Keratinocyte (primary cell): ENCODE data around the gene COPZ1. TPM values are rescaled to one million over a fixed set of nuclear protein-coding genes. Genes with fewer than 3 reads are reported as not detected.

Source experiments
- DNase-seq: peaks from one replicate; pipeline ENCODE4 v3.0.0-alpha.2; 2011; ENCODE audit warnings: low read depth, missing footprints, low spot score
- FAIRE-seq: peaks from 2 replicates; lab custom pipeline; 2011; peaks lifted over from hg19 to GRCh38; lab: Jason Lieb, UNC
- H2AFZ ChIP-seq: 2 replicates; pipeline ENCODE4 v1.6.0; 2012; ENCODE audit warnings: low read length, control low read depth, inconsistent platforms; ENCODE audit not compliant: control insufficient read depth
- H3K27ac ChIP-seq: 2 replicates; pipeline ENCODE4 v1.5.1; 2011; ENCODE audit warnings: low read length; ENCODE audit not compliant: control insufficient read depth, insufficient read depth
- H3K27me3 ChIP-seq: 3 replicates; pipeline ENCODE4 v1.6.0; 2011; ENCODE audit warnings: low read length; ENCODE audit not compliant: control insufficient read depth, insufficient read depth; ENCODE audit errors: extremely low read depth
- H3K36me3 ChIP-seq, 2 experiments: 2 replicates in 1 of 2; 3 replicates in 1 of 2; pipeline ENCODE4 v1.5.1; 2011; ENCODE audit warnings: low read length in 2 of 2, mild to moderate bottlenecking in 1 of 2; ENCODE audit not compliant: control insufficient read depth in 2 of 2, insufficient read depth in 2 of 2; ENCODE audit errors: extremely low read depth in 1 of 2
- H3K4me1 ChIP-seq: 3 replicates; pipeline ENCODE4 v1.5.1; 2011; ENCODE audit warnings: low read length; ENCODE audit not compliant: control insufficient read depth, insufficient read depth; ENCODE audit errors: extremely low read depth
- H3K4me2 ChIP-seq: 3 replicates; pipeline ENCODE4 v1.6.0; 2011; ENCODE audit warnings: low read depth, low read length; ENCODE audit not compliant: control insufficient read depth, insufficient read depth; ENCODE audit errors: extremely low read depth
- H3K4me3 ChIP-seq, 3 experiments: fragments of 200-600 bp in 1 of 3; sonication (generic) in 1 of 3; 2 replicates in 2 of 3; 3 replicates in 1 of 3; pipeline ENCODE4 v1.5.1; 2011 to 2016; ENCODE audit warnings: low read length in 3 of 3, mild to moderate bottlenecking in 3 of 3, control low read depth in 2 of 3, inconsistent platforms in 1 of 3, low read depth in 1 of 3, mixed read lengths in 1 of 3, mixed run types in 1 of 3, moderate library complexity in 1 of 3; ENCODE audit not compliant: control insufficient read depth in 2 of 3, insufficient read depth in 2 of 3; ENCODE audit errors: extremely low read depth in 1 of 3
- H3K79me2 ChIP-seq: 2 replicates; pipeline ENCODE4 v1.6.0; 2012; ENCODE audit warnings: low read length; ENCODE audit not compliant: control insufficient read depth, insufficient read depth
- H3K9ac ChIP-seq: 3 replicates; pipeline ENCODE4 v1.6.0; 2011; ENCODE audit warnings: low read length; ENCODE audit not compliant: control insufficient read depth, insufficient read depth; ENCODE audit errors: extremely low read depth
- H3K9me1 ChIP-seq: 3 replicates; pipeline ENCODE4 v1.6.0; 2011; ENCODE audit warnings: low read length; ENCODE audit not compliant: control insufficient read depth, insufficient read depth; ENCODE audit errors: extremely low read depth
- H3K9me3 ChIP-seq: 2 replicates; pipeline ENCODE4 v1.5.1; 2012; ENCODE audit warnings: low read depth, low read length; ENCODE audit not compliant: control insufficient read depth
- H4K20me1 ChIP-seq: 3 replicates; pipeline ENCODE4 v1.6.0; 2011; ENCODE audit warnings: low read length; ENCODE audit not compliant: control insufficient read depth, insufficient read depth; ENCODE audit errors: extremely low read depth
- EZH2 ChIP-seq: IDR thresholded peaks from one replicate; pipeline ENCODE4 v1.6.1; 2012; ENCODE audit warnings: inconsistent platforms, mild to moderate bottlenecking, low read length, moderate library complexity
- dilution Hi-C: fragments of 300-500 bp; cut with MboI; formaldehyde crosslinking; loops from one replicate; pipeline ENCODE4 v1.7.0; 2020; ENCODE audit warnings: low sequenced_read_pairs; ENCODE audit not compliant: extremely low pct_ligation_motif_present
- polyA plus RNA-seq, 5 experiments: library from polyadenylated mRNA; depleted of rRNA in 3 of 5; stranded (reverse) in 3 of 5; stranded (forward) in 1 of 5; unstranded in 1 of 5; fragments of >200 nt; gene quantifications; 1 replicate in 1 of 5; 2 replicates in 3 of 5; 3 replicates in 1 of 5; pipeline versions ENCODE4 v1.2.1 to v1.2.3, GENCODE V29; 2011 to 2012; ENCODE audit warnings: missing spikeins in 2 of 5, low read depth in 1 of 5, low replicate concordance in 1 of 5
- TF ChIP-seq, protein P1 (sequence below), 3 experiments: IDR thresholded peaks in 1 of 3; conservative IDR thresholded peaks in 1 of 3; optimal IDR thresholded peaks in 1 of 3; 2 replicates in 2 of 3; 3 replicates in 1 of 3; pipeline versions ENCODE3 to v1.5.1; 2011; ENCODE audit warnings: low read length in 3 of 3, mild to moderate bottlenecking in 3 of 3, moderate library complexity in 2 of 3, control low read depth in 1 of 3, inconsistent platforms in 1 of 3; ENCODE audit not compliant: insufficient read depth in 2 of 3; ENCODE audit errors: extremely low read depth in 1 of 3

Gene COPZ1
- polyA plus RNA-seq, 1 donor (not counting 4 experiments of a cell fraction or from before 2014, with no cell fraction given) = 280 TPM

DNA sequence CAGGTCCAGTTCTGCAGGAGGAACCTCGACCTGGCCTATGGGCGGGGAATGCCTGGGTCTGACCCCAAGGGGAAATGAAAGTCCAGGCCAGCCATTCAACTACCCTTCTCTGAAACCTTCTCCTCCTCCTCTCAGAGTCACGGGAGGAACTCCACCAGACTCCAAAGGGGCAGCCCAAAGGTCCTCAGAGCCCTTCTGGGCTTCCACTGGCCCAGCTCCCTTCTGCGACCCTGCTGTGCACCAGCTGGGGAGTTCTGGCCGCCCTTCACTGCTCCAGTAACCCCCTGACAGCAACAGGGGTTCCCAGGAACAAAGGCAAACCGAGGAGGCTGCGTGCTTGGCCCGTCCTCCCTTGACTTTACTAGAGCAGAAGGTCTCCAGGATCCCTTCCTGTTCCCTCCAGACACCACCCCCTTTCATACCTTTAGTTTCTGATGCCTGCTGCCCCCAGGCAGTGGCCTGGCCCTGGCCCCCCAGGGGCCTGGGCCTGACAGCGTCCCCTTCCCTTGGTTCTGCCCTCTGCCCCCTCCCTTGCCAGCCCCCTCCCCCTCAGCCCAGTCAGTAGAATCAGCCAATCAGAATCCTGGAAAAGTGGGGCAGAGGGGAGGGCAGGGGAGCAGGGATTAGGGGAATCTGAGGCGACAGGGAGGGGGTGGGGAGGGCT lies 60.5 kb downstream of the COPZ1 start:
- Histone ChIP-seq H3K4me2 (peak overlapping the region; percentile 17), H2AFZ (no peak overlapping the region), H3K36me3 (peaks cover 16 to 30% of the 10 kb centered on the region in 2 experiments), H3K27me3 (no peaks in the 10 kb centered on the region), H3K4me1 (peaks cover 58% of the 10 kb centered on the region), H4K20me1 (peaks cover 5% of the 10 kb centered on the region), H3K79me2 (peaks cover 76% of the 10 kb centered on the region), H3K9me1 (peaks cover 3% of the 10 kb centered on the region), H3K9me3 (no peaks in the 10 kb centered on the region), H3K27ac (peak overlapping the region; percentile 28), H3K9ac (peak overlapping the region; percentile 18), H3K4me3 (no peak overlapping the region)
- DNase-seq = no peak
- dilution Hi-C loops = no loop called here
- no peak for FAIRE-seq
- TF ChIP-seq EZH2 = no peak
- TF ChIP-seq, protein P1, sequence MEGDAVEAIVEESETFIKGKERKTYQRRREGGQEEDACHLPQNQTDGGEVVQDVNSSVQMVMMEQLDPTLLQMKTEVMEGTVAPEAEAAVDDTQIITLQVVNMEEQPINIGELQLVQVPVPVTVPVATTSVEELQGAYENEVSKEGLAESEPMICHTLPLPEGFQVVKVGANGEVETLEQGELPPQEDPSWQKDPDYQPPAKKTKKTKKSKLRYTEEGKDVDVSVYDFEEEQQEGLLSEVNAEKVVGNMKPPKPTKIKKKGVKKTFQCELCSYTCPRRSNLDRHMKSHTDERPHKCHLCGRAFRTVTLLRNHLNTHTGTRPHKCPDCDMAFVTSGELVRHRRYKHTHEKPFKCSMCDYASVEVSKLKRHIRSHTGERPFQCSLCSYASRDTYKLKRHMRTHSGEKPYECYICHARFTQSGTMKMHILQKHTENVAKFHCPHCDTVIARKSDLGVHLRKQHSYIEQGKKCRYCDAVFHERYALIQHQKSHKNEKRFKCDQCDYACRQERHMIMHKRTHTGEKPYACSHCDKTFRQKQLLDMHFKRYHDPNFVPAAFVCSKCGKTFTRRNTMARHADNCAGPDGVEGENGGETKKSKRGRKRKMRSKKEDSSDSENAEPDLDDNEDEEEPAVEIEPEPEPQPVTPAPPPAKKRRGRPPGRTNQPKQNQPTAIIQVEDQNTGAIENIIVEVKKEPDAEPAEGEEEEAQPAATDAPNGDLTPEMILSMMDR (optimal IDR thresholded peaks at IDR 0.05 in 1 of 3, IDR thresholded peaks at IDR 0.05 in 1 of 3, conservative IDR thresholded peaks at IDR 0.05 in 1 of 3; ENCODE audit: extremely low read depth in 1 of 3, insufficient read depth in 2 of 3, low read length in 3 of 3) = no peak

DNA sequence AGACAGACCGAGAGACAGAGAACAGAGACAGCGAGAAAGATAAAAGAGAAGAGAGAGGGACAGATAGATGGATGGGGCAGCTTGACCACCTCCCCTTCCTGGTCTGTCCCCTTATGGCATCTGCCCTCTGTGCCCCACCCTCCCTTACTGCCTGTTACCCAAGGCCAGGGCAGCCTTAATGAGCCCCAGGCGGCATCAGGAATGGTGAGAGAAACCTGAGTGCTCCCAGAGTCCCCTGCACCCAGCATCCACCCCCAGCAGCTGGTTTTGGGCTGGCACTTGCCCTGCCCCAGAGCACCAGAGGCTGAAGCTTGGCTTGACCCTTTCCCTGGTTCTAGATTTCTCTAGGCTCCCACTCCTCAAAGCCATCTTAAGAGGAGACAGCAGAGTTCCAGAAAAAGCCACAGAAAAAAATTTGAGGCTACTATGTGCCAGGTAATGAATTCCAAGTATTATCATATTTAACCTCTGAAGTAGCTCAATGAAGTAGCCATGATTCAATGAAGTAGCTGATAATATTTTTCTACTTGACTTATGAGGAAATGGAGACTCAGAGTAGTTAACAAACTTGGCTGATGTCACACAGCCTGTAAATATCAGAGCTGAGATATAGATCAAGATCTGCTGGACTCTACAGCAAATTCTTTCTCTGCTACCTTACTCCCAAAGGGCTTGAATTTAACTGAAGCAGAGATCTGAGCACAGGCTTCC lies 61.6 kb downstream of the COPZ1 start:
- no peak for TF ChIP-seq EZH2
- TF ChIP-seq, protein P1 (optimal IDR thresholded peaks at IDR 0.05 in 1 of 3, IDR thresholded peaks at IDR 0.05 in 1 of 3, conservative IDR thresholded peaks at IDR 0.05 in 1 of 3; ENCODE audit: extremely low read depth in 1 of 3, insufficient read depth in 2 of 3, low read length in 3 of 3) = no peak
- Histone ChIP-seq H3K27ac (no peak overlapping the region), H3K4me1 (peaks cover 59% of the 10 kb centered on the region), H2AFZ (no peak overlapping the region), H3K9me3 (no peaks in the 10 kb centered on the region), H3K4me2 (no peak overlapping the region), H3K9ac (no peak overlapping the region), H3K9me1 (peaks cover 3% of the 10 kb centered on the region), H3K36me3 (peaks cover 9 to 21% of the 10 kb centered on the region in 2 experiments), H3K27me3 (no peaks in the 10 kb centered on the region), H3K4me3 (no peak overlapping the region), H4K20me1 (peaks cover 5% of the 10 kb centered on the region), H3K79me2 (peaks cover 72% of the 10 kb centered on the region)
- FAIRE-seq (no peak), DNase-seq (no peak)
- dilution Hi-C loops = no loop called here
